H1 (cell line): ENCODE results near the gene RIPOR3.

Source experiments
- JUN ChIP-seq: IDR thresholded peaks from 2 replicates; pipeline ENCODE4 v1.6.1; 2011; ENCODE audit warnings: low read depth, mild to moderate bottlenecking, improper control_type of control experiment, low read length
- RXRA ChIP-seq: IDR thresholded peaks from 2 replicates; pipeline ENCODE4 v1.6.1; 2011; ENCODE audit warnings: low read depth, mild to moderate bottlenecking, low read length, moderate library complexity; ENCODE audit not compliant: insufficient read depth

GRCh38 chr20:50734730-50735679 is 43.7 kb upstream of the RIPOR3 start:
- TF ChIP-seq JUN (no peak), RXRA (no peak)
